SJSA1 (cell line): ENCODE data around the gene IZUMO4. TPM values are rescaled to one million over a fixed set of nuclear protein-coding genes. Genes with fewer than 3 reads are reported as not detected.
A peak's percentile ranks its signal among the peaks of the same experiment; 100 is the strongest.

Experiments used
- DNase-seq, 2 experiments: peaks; one replicate each; pipeline ENCODE4 v3.0.0-alpha.2; 2015 to 2020; ENCODE audit warnings: low spot score in 2 of 2, low read depth in 1 of 2
- H3K27ac ChIP-seq: fragments of 250-450 bp; sonication (Bioruptor Pico); 2 replicates; pipeline ENCODE4 v1.5.1; 2020; ENCODE audit warnings: mild to moderate bottlenecking, moderate library complexity
- H3K27me3 ChIP-seq: fragments of 250-450 bp; sonication (Bioruptor Pico); replicated peaks from 2 replicates; pipeline ENCODE4 v1.5.1; 2020; ENCODE audit warnings: mild to moderate bottlenecking, moderate library complexity
- H3K36me3 ChIP-seq: fragments of 250-450 bp; sonication (Bioruptor Pico); 2 replicates; pipeline ENCODE4 v1.5.1; 2020; ENCODE audit warnings: mild to moderate bottlenecking
- H3K4me1 ChIP-seq: fragments of 250-450 bp; sonication (Bioruptor Pico); replicated peaks from 2 replicates; pipeline ENCODE4 v1.6.1; 2021; ENCODE audit warnings: mild to moderate bottlenecking
- H3K4me3 ChIP-seq: fragments of 250-450 bp; sonication (Bioruptor Pico); 2 replicates; pipeline ENCODE4 v1.5.1; 2020; ENCODE audit warnings: mild to moderate bottlenecking
- H3K9me3 ChIP-seq: fragments of 250-450 bp; sonication (Bioruptor Pico); replicated peaks from 2 replicates; pipeline ENCODE4 v1.5.1; 2020; ENCODE audit warnings: mild to moderate bottlenecking
- total RNA-seq: library from RNA; depleted of rRNA; stranded (reverse); fragments of >200 nt; shearing (Covaris generic); gene quantifications from 2 replicates; pipeline ENCODE4 v1.2.3, GENCODE V29; 2014; rRNA removed

The IZUMO4 gene
- total RNA-seq = 1.9 TPM in 1 of 2 replicates, not detected in the other

GRCh38 chr19:2096480-2097202 is at the start of gene IZUMO4:
Gene IZUMO4, plus strand, starts transcription at chr19:2096915. Its CDS starts 31 bp downstream, at chr19:2096946.
- DNase-seq = peak; percentile 99
- H3K27ac ChIP-seq = peak within 1 kb of the TSS; percentile 66
- H3K36me3 ChIP-seq = peaks cover 33% of the 10 kb centered on the region

GRCh38 chr19:2047076-2047448 is 49.7 kb upstream of the IZUMO4 start:
- no peaks in the 10 kb centered on the region for H3K27me3 ChIP-seq
- no peak overlapping the region for H3K27ac ChIP-seq
- peaks cover 40% of the 10 kb centered on the region for H3K4me1 ChIP-seq
- DNase-seq = no peak
- H3K4me3 ChIP-seq = no peak overlapping the region
- peaks cover 33% of the 10 kb centered on the region for H3K36me3 ChIP-seq
- H3K9me3 ChIP-seq = no peaks in the 10 kb centered on the region

More at GRCh38 chr19:2096480-2097202, at the start of gene IZUMO4:
- Histone ChIP-seq H3K27me3 (no peaks in the 10 kb centered on the region), H3K4me1 (peaks cover 27% of the 10 kb centered on the region), H3K4me3 (peak within 1 kb of the TSS; percentile 64), H3K9me3 (no peaks in the 10 kb centered on the region)

GRCh38 chr19:2047449-2048103 is 49.1 kb upstream of the IZUMO4 start:
- Histone ChIP-seq H3K4me3 (no peak overlapping the region), H3K36me3 (peaks cover 28% of the 10 kb centered on the region), H3K27me3 (no peaks in the 10 kb centered on the region), H3K9me3 (no peaks in the 10 kb centered on the region), H3K27ac (no peak overlapping the region), H3K4me1 (peaks cover 36% of the 10 kb centered on the region)
- peak; percentile 25 to 64 for DNase-seq

- Histone ChIP-seq H3K4me3 (no peak overlapping the region), H3K9me3 (no peaks in the 10 kb centered on the region), H3K4me1 (peaks cover 35% of the 10 kb centered on the region), H3K27me3 (no peaks in the 10 kb centered on the region), H3K36me3 (peaks cover 21% of the 10 kb centered on the region), H3K27ac (no peak overlapping the region)
- no peak for DNase-seq
Measured at GRCh38 chr19:2048104-2048958, 48.4 kb upstream of the IZUMO4 start.

GRCh38 chr19:2048959-2049740 is 47.6 kb upstream of the IZUMO4 start:
- H3K4me3 ChIP-seq = peak overlapping the region; percentile 81
- DNase-seq = peak in 1 of 2 experiments; percentile 43
- H3K36me3 ChIP-seq = peaks cover 19% of the 10 kb centered on the region
- H3K27me3 ChIP-seq = no peaks in the 10 kb centered on the region
- H3K9me3 ChIP-seq = no peaks in the 10 kb centered on the region
- peaks cover 35% of the 10 kb centered on the region for H3K4me1 ChIP-seq
- H3K27ac ChIP-seq = no peak overlapping the region

GRCh38 chr19:2049741-2050348 is 46.9 kb upstream of the IZUMO4 start:
- peak; percentile 37 to 48 for DNase-seq
- Histone ChIP-seq H3K4me3 (peak overlapping the region; percentile 81), H3K27me3 (no peaks in the 10 kb centered on the region), H3K36me3 (peaks cover 19% of the 10 kb centered on the region), H3K9me3 (no peaks in the 10 kb centered on the region), H3K27ac (no peak overlapping the region), H3K4me1 (peaks cover 35% of the 10 kb centered on the region)

- DNase-seq = peak; percentile 34 to 42
- Histone ChIP-seq H3K36me3 (peaks cover 19% of the 10 kb centered on the region), H3K4me3 (peak overlapping the region; percentile 81), H3K27me3 (no peaks in the 10 kb centered on the region), H3K27ac (no peak overlapping the region), H3K9me3 (no peaks in the 10 kb centered on the region), H3K4me1 (peaks cover 35% of the 10 kb centered on the region)
Measured at GRCh38 chr19:2050349-2050990, 46.2 kb upstream of the IZUMO4 start.

- Histone ChIP-seq H3K27me3 (no peaks in the 10 kb centered on the region), H3K27ac (peak within 1 kb of the TSS; percentile 45), H3K9me3 (no peaks in the 10 kb centered on the region), H3K36me3 (peaks cover 12% of the 10 kb centered on the region), H3K4me1 (peaks cover 40% of the 10 kb centered on the region), H3K4me3 (peak within 1 kb of the TSS; percentile 81)
- peak; percentile 89 to 92 for DNase-seq
Measured at GRCh38 chr19:2050991-2051772, 45.5 kb upstream of the IZUMO4 start, which contains the start of gene MKNK2. Gene MKNK2, minus strand, starts transcription at chr19:2051244. Its CDS starts 393 bp downstream, at chr19:2050851.

- peaks cover 43% of the 10 kb centered on the region for H3K4me1 ChIP-seq
- no peaks in the 10 kb centered on the region for H3K27me3 ChIP-seq
- no peaks in the 10 kb centered on the region for H3K9me3 ChIP-seq
- H3K36me3 ChIP-seq = peaks cover 7% of the 10 kb centered on the region; the same call in 1 of the 2 replicates
- H3K27ac ChIP-seq = peak overlapping the region; percentile 45
- H3K4me3 ChIP-seq = peak overlapping the region; percentile 81
- no peak for DNase-seq
Measured at GRCh38 chr19:2051773-2052704, 44.7 kb upstream of the IZUMO4 start.

- DNase-seq = no peak
- H3K4me3 ChIP-seq = no peak overlapping the region
- no peaks in the 10 kb centered on the region for H3K27me3 ChIP-seq
- H3K9me3 ChIP-seq = no peaks in the 10 kb centered on the region
- no peak overlapping the region for H3K27ac ChIP-seq
- H3K4me1 ChIP-seq = peaks cover 33% of the 10 kb centered on the region
- H3K36me3 ChIP-seq = 0 out of 2 replicates have a peak, but pooled peaks cover 7% of the 10 kb centered on the region
Measured at GRCh38 chr19:2053601-2054389, 42.9 kb upstream of the IZUMO4 start.
